Fibroblast of lung (primary cell): ENCODE measurements around the gene STEAP1. TPM values are rescaled to one million over a fixed set of nuclear protein-coding genes. Genes with fewer than 3 reads are reported as not detected.

Experiments used
- DNase-seq, 2 donors: peaks; one replicate each; pipeline versions ENCODE4 v3.0.0 to v3.0.0-alpha.2; 2010; ENCODE audit warnings: low read depth in 2 of 2
- H2AFZ ChIP-seq: 2 replicates; pipeline ENCODE4 v1.5.1; 2012; ENCODE audit warnings: low read length, control low read depth, inconsistent platforms
- H3K27ac ChIP-seq: 2 replicates; pipeline ENCODE4 v1.5.1; 2011; ENCODE audit warnings: low read length, control low read depth; ENCODE audit not compliant: insufficient read depth
- H3K27me3 ChIP-seq: 2 replicates; pipeline ENCODE4 v1.5.1; 2011; ENCODE audit warnings: mild to moderate bottlenecking, low read length; ENCODE audit not compliant: control insufficient read depth, insufficient read depth
- H3K36me3 ChIP-seq: 2 replicates; pipeline ENCODE4 v1.5.1; 2011; ENCODE audit warnings: low read length; ENCODE audit not compliant: control insufficient read depth, insufficient read depth
- H3K4me1 ChIP-seq: 2 replicates; pipeline ENCODE4 v1.5.1; 2011; ENCODE audit warnings: low read length; ENCODE audit not compliant: control insufficient read depth, insufficient read depth; ENCODE audit errors: extremely low read depth
- H3K4me2 ChIP-seq: 2 replicates; pipeline ENCODE4 v1.5.1; 2011; ENCODE audit warnings: low read length, control low read depth; ENCODE audit not compliant: insufficient read depth; ENCODE audit errors: extremely low read depth
- H3K4me3 ChIP-seq, 4 experiments: fragments of 200-600 bp in 1 of 4; sonication (generic) in 1 of 4; replicated peaks in 1 of 4; 2 replicates each; pipeline ENCODE4 v1.5.1; 2011 to 2016; ENCODE audit warnings: low read length in 4 of 4, low read depth in 3 of 4, mild to moderate bottlenecking in 3 of 4, control low read depth in 2 of 4, inconsistent platforms in 1 of 4, mixed read lengths in 1 of 4; ENCODE audit not compliant: insufficient read depth in 1 of 4; ENCODE audit errors: control extremely low read depth in 1 of 4
- H3K79me2 ChIP-seq: 2 replicates; pipeline ENCODE4 v1.5.1; 2012; ENCODE audit warnings: mild to moderate bottlenecking, low read length, inconsistent platforms; ENCODE audit not compliant: control insufficient read depth, insufficient read depth
- H3K9ac ChIP-seq: 2 replicates; pipeline ENCODE4 v1.5.1; 2011; ENCODE audit warnings: mild to moderate bottlenecking, low read length, control low read depth; ENCODE audit not compliant: insufficient read depth
- H3K9me3 ChIP-seq: 2 replicates; pipeline ENCODE4 v1.5.1; 2012; ENCODE audit warnings: low read depth, low read length; ENCODE audit not compliant: control insufficient read depth, insufficient read depth
- H4K20me1 ChIP-seq: 2 replicates; pipeline ENCODE4 v1.5.1; 2011; ENCODE audit warnings: low read length; ENCODE audit not compliant: control insufficient read depth, insufficient read depth; ENCODE audit errors: extremely low read depth
- CTCF ChIP-seq, 2 donors: IDR thresholded peaks in 1 of 2; conservative IDR thresholded peaks in 1 of 2; 1 replicate in 1 of 2; 2 replicates in 1 of 2; pipeline ENCODE4 v1.5.1; 2011 to 2012; ENCODE audit warnings: low read length in 2 of 2, control low read depth in 1 of 2, inconsistent platforms in 1 of 2, low read depth in 1 of 2, mild to moderate bottlenecking in 1 of 2
- EZH2 ChIP-seq: IDR thresholded peaks from 2 replicates; pipeline ENCODE4 v1.5.1; 2012; ENCODE audit warnings: low read length, control low read depth, mild to moderate bottlenecking; ENCODE audit errors: missing control alignments
- polyA plus RNA-seq, 2 donors: library from polyadenylated mRNA; depleted of rRNA in 1 of 2; stranded (reverse) in 1 of 2; unstranded in 1 of 2; fragments of >200 nt; gene quantifications; 2 replicates each; pipeline ENCODE4 v1.2.1, GENCODE V29; 2011 to 2012; ENCODE audit warnings: missing spikeins in 1 of 2
- total RNA-seq: library from RNA; depleted of rRNA; stranded (reverse); fragments of >200 nt; gene quantifications from 2 replicates; pipeline ENCODE4 v1.2.1, GENCODE V29; 2014

STEAP1 gene
- total and polyA plus RNA-seq, 2 donors (not counting 1 experiment from before 2014, with no cell fraction given): 26.1 to 60.9 TPM

- no peaks in the 10 kb centered on the region for H3K36me3 ChIP-seq
- no peak overlapping the region for H3K4me2 ChIP-seq
- H3K79me2 ChIP-seq: no peaks in the 10 kb centered on the region
- H3K4me3 ChIP-seq: no peak overlapping the region
- TF ChIP-seq EZH2: no peak
- H3K9ac ChIP-seq: no peak overlapping the region
- H2AFZ ChIP-seq: no peak overlapping the region
- no peaks in the 10 kb centered on the region for H4K20me1 ChIP-seq
- peak overlapping the region; percentile 31 for H3K27ac ChIP-seq
- H3K27me3 ChIP-seq: no peaks in the 10 kb centered on the region
- DNase-seq: peak in 1 of 2 donors; percentile 7
- H3K4me1 ChIP-seq: no peaks in the 10 kb centered on the region
- H3K9me3 ChIP-seq: no peaks in the 10 kb centered on the region
These were observed 19.0 kb downstream of the STEAP1 start for GRCh38 chr7:90173127-90173844.

GRCh38 chr7:90175667-90176066 lies 21.4 kb downstream of the STEAP1 start:
- DNase-seq: no peak

GRCh38 chr7:90176195-90176594 lies 21.9 kb downstream of the STEAP1 start:
- no peaks in the 10 kb centered on the region for H3K36me3 ChIP-seq
- no peak overlapping the region for H3K4me2 ChIP-seq
- no peak overlapping the region for H3K27ac ChIP-seq
- no peaks in the 10 kb centered on the region for H3K27me3 ChIP-seq
- no peak for DNase-seq
- H3K9me3 ChIP-seq: no peaks in the 10 kb centered on the region
- H3K79me2 ChIP-seq: no peaks in the 10 kb centered on the region
- H3K4me1 ChIP-seq: no peaks in the 10 kb centered on the region
- no peak overlapping the region for H2AFZ ChIP-seq
- H3K4me3 ChIP-seq: no peak overlapping the region
- H4K20me1 ChIP-seq: no peaks in the 10 kb centered on the region
- no peak for TF ChIP-seq CTCF (conservative IDR thresholded peaks at IDR 0.05 in 1 of 2, IDR thresholded peaks at IDR 0.05 in 1 of 2; ENCODE audit: low read depth in 1 of 2, low read length in 2 of 2)
- no peak overlapping the region for H3K9ac ChIP-seq

More at GRCh38 chr7:90175667-90176066, 21.4 kb downstream of the STEAP1 start:
- Histone ChIP-seq H3K4me3 (no peak overlapping the region), H2AFZ (no peak overlapping the region), H3K4me2 (no peak overlapping the region), H3K36me3 (no peaks in the 10 kb centered on the region), H3K27ac (no peak overlapping the region), H3K79me2 (no peaks in the 10 kb centered on the region), H3K9ac (no peak overlapping the region), H3K9me3 (no peaks in the 10 kb centered on the region), H4K20me1 (no peaks in the 10 kb centered on the region), H3K4me1 (no peaks in the 10 kb centered on the region), H3K27me3 (no peaks in the 10 kb centered on the region)
- TF ChIP-seq CTCF (conservative IDR thresholded peaks at IDR 0.05 in 1 of 2, IDR thresholded peaks at IDR 0.05 in 1 of 2; ENCODE audit: low read depth in 1 of 2, low read length in 2 of 2): no peak
- TF ChIP-seq EZH2: no peak
